ENCODE results near the gene TMEM41A.
A peak's percentile ranks its signal among the peaks of the same experiment; 100 is the strongest.

The TMEM41A gene

DNA sequence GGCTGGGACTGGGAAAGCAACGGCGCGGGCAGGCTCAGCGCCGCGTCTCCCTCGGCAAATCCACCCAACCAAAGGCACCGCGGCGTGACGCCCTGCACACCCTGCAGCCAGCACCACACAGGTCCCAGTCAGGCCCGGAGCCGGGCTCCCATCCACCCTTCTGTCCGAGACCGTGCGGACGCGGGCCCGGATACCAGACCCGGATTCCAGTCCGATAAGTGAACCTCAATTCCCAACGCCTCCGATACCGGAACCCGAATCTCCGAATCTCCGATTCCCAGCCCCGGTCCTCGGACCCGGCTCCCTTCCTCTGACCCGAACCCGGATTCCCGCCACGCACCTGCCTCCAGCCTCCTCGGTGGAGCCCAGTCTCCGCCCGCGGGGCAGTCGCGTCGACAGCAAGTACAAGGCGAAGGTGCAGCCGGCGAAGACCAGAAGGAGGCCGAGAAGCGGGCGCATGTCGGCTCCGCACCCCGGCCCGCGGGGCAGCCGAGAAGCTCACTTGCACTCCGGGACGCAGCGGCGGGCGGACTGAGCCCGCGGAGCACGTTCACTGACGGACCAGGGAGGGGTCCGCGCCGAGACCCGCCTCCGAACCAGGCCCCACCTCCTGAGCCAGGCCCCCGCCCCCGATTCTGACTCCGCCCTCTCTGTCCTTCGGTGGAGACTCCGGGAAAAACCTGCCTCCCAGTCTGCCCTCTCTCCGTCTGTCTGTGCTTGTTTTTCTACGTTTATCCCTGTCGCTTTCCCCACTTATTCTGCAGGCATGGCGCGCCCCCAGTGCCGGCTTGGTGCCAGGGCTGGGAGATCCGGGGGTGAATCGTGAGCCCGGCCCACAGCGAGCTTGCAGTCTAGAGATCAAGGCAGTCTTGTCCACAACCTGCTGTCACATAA lies at the start of gene TMEM41A:
Gene TMEM41A (minus strand): TSS at position 533 of the 894 bp plus-strand sequence. CDS start 74 bp downstream, at position 459.
- peak within 1 kb of the TSS; percentile 63 to 95 for H3K4me3 ChIP-seq (ENCODE audit: low read length in 2 of 2)
- H3K9ac ChIP-seq (ENCODE audit: low read length in 2 of 2) = peak within 1 kb of the TSS; percentile 86 to 88
- H3K4me1 ChIP-seq (ENCODE audit: control insufficient read depth, insufficient read depth, low read length) = peaks cover 10% of the 10 kb centered on the region
- peak within 1 kb of the TSS; percentile 58 for H3K27ac ChIP-seq (ENCODE audit: low read length)
- peaks cover 0 to 4% of the 10 kb centered on the region in 2 donors for H3K27me3 ChIP-seq (ENCODE audit: control insufficient read depth in 1 of 2, insufficient read depth in 2 of 2, low read length in 2 of 2)
- H3K36me3 ChIP-seq (ENCODE audit: control insufficient read depth in 2 of 2, insufficient read depth in 2 of 2, low read length in 2 of 2) = peaks cover 18 to 28% of the 10 kb centered on the region in 2 donors
- H3K9me3 ChIP-seq (ENCODE audit: control insufficient read depth in 2 of 2, low read length in 2 of 2) = no peaks in the 10 kb centered on the region

- Histone ChIP-seq H3K27me3 (ENCODE audit: control insufficient read depth in 1 of 2, insufficient read depth in 2 of 2, low read length in 2 of 2) (no peaks in the 10 kb centered on the region), H3K9me3 (ENCODE audit: control insufficient read depth in 2 of 2, low read length in 2 of 2) (no peaks in the 10 kb centered on the region), H3K9ac (ENCODE audit: low read length in 2 of 2) (no peak overlapping the region), H3K4me1 (ENCODE audit: control insufficient read depth, insufficient read depth, low read length) (no peaks in the 10 kb centered on the region), H3K27ac (ENCODE audit: low read length) (no peak overlapping the region), H3K4me3 (ENCODE audit: low read length in 2 of 2) (no peak overlapping the region), H3K36me3 (ENCODE audit: control insufficient read depth in 2 of 2, insufficient read depth in 2 of 2, low read length in 2 of 2) (no peaks in the 10 kb centered on the region)
These were observed 41.9 kb upstream of the TMEM41A start for GRCh38 chr3:185540695-185541094.

DNA sequence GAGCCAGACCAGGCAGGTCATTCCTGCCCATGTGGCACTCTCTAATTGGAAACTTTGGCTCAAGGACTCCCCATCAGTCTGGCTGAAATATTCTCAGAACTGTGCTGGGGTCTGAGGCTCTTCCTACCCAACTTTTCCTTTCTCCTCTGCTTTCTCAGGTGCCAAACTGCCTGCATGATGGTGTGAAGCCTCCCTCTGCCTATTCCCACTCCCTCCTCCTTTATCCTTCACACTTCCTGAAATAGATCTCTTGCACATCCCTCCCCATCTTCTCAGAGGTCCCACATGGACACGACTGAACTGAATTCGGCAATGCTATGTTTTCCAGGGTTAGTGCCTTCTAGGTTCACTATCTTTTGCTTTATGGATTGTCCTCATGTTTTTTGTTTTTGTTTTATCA lies 41.1 kb upstream of the TMEM41A start:
- Histone ChIP-seq H3K9me3 (ENCODE audit: control insufficient read depth in 2 of 2, low read length in 2 of 2) (no peaks in the 10 kb centered on the region), H3K27ac (ENCODE audit: low read length) (no peak overlapping the region), H3K4me1 (ENCODE audit: control insufficient read depth, insufficient read depth, low read length) (no peaks in the 10 kb centered on the region), H3K27me3 (ENCODE audit: control insufficient read depth in 1 of 2, insufficient read depth in 2 of 2, low read length in 2 of 2) (no peaks in the 10 kb centered on the region), H3K4me3 (ENCODE audit: low read length in 2 of 2) (no peak overlapping the region), H3K9ac (ENCODE audit: low read length in 2 of 2) (no peak overlapping the region), H3K36me3 (ENCODE audit: control insufficient read depth in 2 of 2, insufficient read depth in 2 of 2, low read length in 2 of 2) (no peaks in the 10 kb centered on the region)

- Histone ChIP-seq H3K27me3 (ENCODE audit: control insufficient read depth in 1 of 2, insufficient read depth in 2 of 2, low read length in 2 of 2) (no peaks in the 10 kb centered on the region), H3K4me3 (ENCODE audit: low read length in 2 of 2) (no peak overlapping the region), H3K9me3 (ENCODE audit: control insufficient read depth in 2 of 2, low read length in 2 of 2) (no peaks in the 10 kb centered on the region), H3K4me1 (ENCODE audit: control insufficient read depth, insufficient read depth, low read length) (no peaks in the 10 kb centered on the region), H3K27ac (ENCODE audit: low read length) (no peak overlapping the region), H3K9ac (ENCODE audit: low read length in 2 of 2) (no peak overlapping the region), H3K36me3 (ENCODE audit: control insufficient read depth in 2 of 2, insufficient read depth in 2 of 2, low read length in 2 of 2) (no peaks in the 10 kb centered on the region)
These were observed 38.6 kb upstream of the TMEM41A start for GRCh38 chr3:185537369-185537970.

- Histone ChIP-seq H3K9me3 (ENCODE audit: control insufficient read depth in 2 of 2, low read length in 2 of 2) (no peaks in the 10 kb centered on the region), H3K27ac (ENCODE audit: low read length) (no peak overlapping the region), H3K27me3 (ENCODE audit: control insufficient read depth in 1 of 2, insufficient read depth in 2 of 2, low read length in 2 of 2) (no peaks in the 10 kb centered on the region), H3K9ac (ENCODE audit: low read length in 2 of 2) (no peak overlapping the region), H3K4me3 (ENCODE audit: low read length in 2 of 2) (no peak overlapping the region), H3K4me1 (ENCODE audit: control insufficient read depth, insufficient read depth, low read length) (no peaks in the 10 kb centered on the region), H3K36me3 (ENCODE audit: control insufficient read depth in 2 of 2, insufficient read depth in 2 of 2, low read length in 2 of 2) (no peaks in the 10 kb centered on the region)
These were observed 35.7 kb upstream of the TMEM41A start for GRCh38 chr3:185534511-185534910.

DNA sequence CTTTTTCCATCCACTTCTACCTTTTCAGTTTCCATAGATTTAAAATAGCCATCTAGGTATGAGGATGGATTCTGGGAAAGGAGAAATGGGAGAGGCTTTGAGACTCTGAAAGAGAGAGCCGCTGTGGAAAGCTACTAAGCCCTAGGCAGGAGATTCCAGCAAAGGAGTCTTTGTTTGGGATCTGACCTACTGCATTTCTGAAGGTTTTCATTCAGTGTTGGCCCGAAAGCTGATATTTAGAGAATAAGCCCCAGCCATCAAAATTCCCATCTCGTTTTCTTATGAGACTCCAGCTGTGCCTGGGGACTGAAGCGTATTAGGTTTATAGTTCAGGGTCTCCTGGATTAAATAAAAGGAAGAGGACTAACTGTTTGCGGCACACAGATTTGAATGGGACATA lies 34.1 kb upstream of the TMEM41A start:
- Histone ChIP-seq H3K36me3 (ENCODE audit: control insufficient read depth in 2 of 2, insufficient read depth in 2 of 2, low read length in 2 of 2) (no peaks in the 10 kb centered on the region), H3K4me1 (ENCODE audit: control insufficient read depth, insufficient read depth, low read length) (no peaks in the 10 kb centered on the region), H3K9ac (ENCODE audit: low read length in 2 of 2) (no peak overlapping the region), H3K9me3 (ENCODE audit: control insufficient read depth in 2 of 2, low read length in 2 of 2) (no peaks in the 10 kb centered on the region), H3K27ac (ENCODE audit: low read length) (no peak overlapping the region), H3K4me3 (ENCODE audit: low read length in 2 of 2) (no peak overlapping the region), H3K27me3 (ENCODE audit: control insufficient read depth in 1 of 2, insufficient read depth in 2 of 2, low read length in 2 of 2) (no peaks in the 10 kb centered on the region)

DNA sequence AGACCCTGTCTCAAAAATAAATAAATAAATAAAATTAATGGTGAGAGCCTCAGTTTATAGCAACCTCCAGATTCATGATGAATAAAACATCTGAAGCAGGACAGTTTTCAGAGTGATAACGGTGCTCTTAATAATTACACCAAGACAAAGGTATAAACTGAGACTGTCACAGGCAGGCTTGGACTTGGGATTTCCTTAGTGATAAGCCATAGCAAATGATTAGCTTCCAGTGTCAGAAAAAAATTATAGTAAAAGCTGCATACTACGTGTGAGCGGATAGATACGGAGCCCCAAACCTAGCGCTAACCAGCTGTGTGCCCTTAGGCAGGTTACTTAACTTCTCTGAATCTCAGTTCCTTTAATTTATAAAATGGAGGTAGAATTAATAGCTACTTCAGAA lies 32.0 kb upstream of the TMEM41A start:
- H3K4me1 ChIP-seq (ENCODE audit: control insufficient read depth, insufficient read depth, low read length) = no peaks in the 10 kb centered on the region
- no peaks in the 10 kb centered on the region for H3K9me3 ChIP-seq (ENCODE audit: control insufficient read depth in 2 of 2, low read length in 2 of 2)
- H3K36me3 ChIP-seq (ENCODE audit: control insufficient read depth in 2 of 2, insufficient read depth in 2 of 2, low read length in 2 of 2) = no peaks in the 10 kb centered on the region
- H3K27ac ChIP-seq (ENCODE audit: low read length) = no peak overlapping the region
- no peak overlapping the region for H3K4me3 ChIP-seq (ENCODE audit: low read length in 2 of 2)
- H3K27me3 ChIP-seq (ENCODE audit: control insufficient read depth in 1 of 2, insufficient read depth in 2 of 2, low read length in 2 of 2) = no peaks in the 10 kb centered on the region
- no peak overlapping the region for H3K9ac ChIP-seq (ENCODE audit: low read length in 2 of 2)

DNA sequence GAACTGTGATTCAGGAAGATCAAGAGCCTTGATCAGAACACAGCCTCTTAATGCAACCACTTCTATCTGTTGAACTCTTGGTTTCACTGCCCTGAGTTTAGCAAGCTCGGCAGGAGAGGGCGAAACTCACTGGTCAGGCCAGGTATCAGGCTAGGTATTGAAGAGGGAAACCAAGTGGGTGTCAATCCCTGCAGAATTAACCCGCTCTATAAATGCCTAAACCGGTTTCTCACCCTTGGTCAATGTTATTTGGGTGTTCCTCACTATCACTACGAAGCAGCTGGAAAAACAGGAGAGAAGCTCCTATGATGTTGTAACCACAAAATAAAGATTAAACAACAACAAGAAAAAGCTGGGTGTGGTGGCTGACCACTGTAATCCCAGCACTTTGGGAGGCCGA lies 29.7 kb upstream of the TMEM41A start:
- H3K4me3 ChIP-seq (ENCODE audit: low read length in 2 of 2) = no peak overlapping the region

GRCh38 chr3:185527364-185527763 lies 28.5 kb upstream of the TMEM41A start:
- H3K4me1 ChIP-seq (ENCODE audit: control insufficient read depth, insufficient read depth, low read length) = no peaks in the 10 kb centered on the region
- H3K4me3 ChIP-seq (ENCODE audit: low read length in 2 of 2) = no peak overlapping the region
- H3K36me3 ChIP-seq (ENCODE audit: control insufficient read depth in 2 of 2, insufficient read depth in 2 of 2, low read length in 2 of 2) = no peaks in the 10 kb centered on the region
- no peaks in the 10 kb centered on the region for H3K27me3 ChIP-seq (ENCODE audit: control insufficient read depth in 1 of 2, insufficient read depth in 2 of 2, low read length in 2 of 2)
- no peaks in the 10 kb centered on the region for H3K9me3 ChIP-seq (ENCODE audit: control insufficient read depth in 2 of 2, low read length in 2 of 2)
- H3K9ac ChIP-seq (ENCODE audit: low read length in 2 of 2) = no peak overlapping the region
- H3K27ac ChIP-seq (ENCODE audit: low read length) = no peak overlapping the region

More for the DNA sequence above, 29.7 kb upstream of the TMEM41A start:
- no peaks in the 10 kb centered on the region for H3K9me3 ChIP-seq (ENCODE audit: control insufficient read depth in 2 of 2, low read length in 2 of 2)
- H3K27me3 ChIP-seq (ENCODE audit: control insufficient read depth in 1 of 2, insufficient read depth in 2 of 2, low read length in 2 of 2) = no peaks in the 10 kb centered on the region
- H3K27ac ChIP-seq (ENCODE audit: low read length) = no peak overlapping the region
- H3K4me1 ChIP-seq (ENCODE audit: control insufficient read depth, insufficient read depth, low read length) = no peaks in the 10 kb centered on the region
- H3K36me3 ChIP-seq (ENCODE audit: control insufficient read depth in 2 of 2, insufficient read depth in 2 of 2, low read length in 2 of 2) = no peaks in the 10 kb centered on the region
- H3K9ac ChIP-seq (ENCODE audit: low read length in 2 of 2) = no peak overlapping the region

GRCh38 chr3:185526349-185526951 lies 27.6 kb upstream of the TMEM41A start:
- Histone ChIP-seq H3K4me1 (ENCODE audit: control insufficient read depth, insufficient read depth, low read length) (no peaks in the 10 kb centered on the region), H3K4me3 (ENCODE audit: low read length in 2 of 2) (no peak overlapping the region), H3K9ac (ENCODE audit: low read length in 2 of 2) (no peak overlapping the region), H3K9me3 (ENCODE audit: control insufficient read depth in 2 of 2, low read length in 2 of 2) (no peaks in the 10 kb centered on the region), H3K36me3 (ENCODE audit: control insufficient read depth in 2 of 2, insufficient read depth in 2 of 2, low read length in 2 of 2) (no peaks in the 10 kb centered on the region), H3K27me3 (ENCODE audit: control insufficient read depth in 1 of 2, insufficient read depth in 2 of 2, low read length in 2 of 2) (peaks cover 0 to 3% of the 10 kb centered on the region in 2 donors), H3K27ac (ENCODE audit: low read length) (no peak overlapping the region)

Data from stomach smooth muscle (tissue), 2 donors.